Mesenchymal stem cell (in vitro differentiated cells and primary cell): ENCODE data around the gene POU5F1.

Experiments used
- DNase-seq: peaks from one replicate; pipeline ENCODE4 v3.0.0-alpha.2; 2013
- H2AFZ ChIP-seq: one replicate; pipeline ENCODE4 v1.6.1; 2013; ENCODE audit warnings: low read depth, mild to moderate bottlenecking, control low read depth, inconsistent platforms, low read length, moderate library complexity
- H2AK5ac ChIP-seq: 2 replicates; pipeline ENCODE4 v1.6.1; 2013; ENCODE audit warnings: low read length, moderate library complexity, mild to moderate bottlenecking, inconsistent platforms; ENCODE audit not compliant: severe bottlenecking
- H2BK120ac ChIP-seq: one replicate; pipeline ENCODE4 v1.6.1; 2013; ENCODE audit warnings: low read depth, mild to moderate bottlenecking, inconsistent platforms, low read length, moderate library complexity
- H2BK12ac ChIP-seq, 2 experiments: one replicate each; pipeline ENCODE4 v1.6.1; 2013; ENCODE audit warnings: inconsistent platforms in 2 of 2, low read length in 2 of 2, mild to moderate bottlenecking in 2 of 2, moderate library complexity in 2 of 2, control low read depth in 1 of 2
- H2BK15ac ChIP-seq: one replicate; pipeline ENCODE4 v1.6.1; 2013; ENCODE audit warnings: mild to moderate bottlenecking, low read depth, inconsistent platforms; ENCODE audit not compliant: poor library complexity, severe bottlenecking
- H2BK5ac ChIP-seq: 2 replicates; pipeline ENCODE4 v1.6.1; 2013; ENCODE audit warnings: low read depth, mild to moderate bottlenecking, low read length, control low read depth, inconsistent platforms; ENCODE audit not compliant: poor library complexity, severe bottlenecking
- H3K14ac ChIP-seq, 2 experiments: one replicate each; pipeline ENCODE4 v1.6.1; 2013; ENCODE audit warnings: inconsistent platforms in 2 of 2, low read length in 2 of 2, control low read depth in 1 of 2, mild to moderate bottlenecking in 1 of 2, moderate library complexity in 1 of 2
- H3K18ac ChIP-seq, 2 experiments: one replicate each; pipeline ENCODE4 v1.6.1; 2013; ENCODE audit warnings: inconsistent platforms in 2 of 2, low read length in 2 of 2, control low read depth in 1 of 2, low read depth in 1 of 2, mild to moderate bottlenecking in 1 of 2
- H3K23ac ChIP-seq, 2 experiments: one replicate each; pipeline ENCODE4 v1.6.1; 2013; ENCODE audit warnings: inconsistent platforms in 2 of 2, low read length in 2 of 2, mild to moderate bottlenecking in 2 of 2, moderate library complexity in 2 of 2, control low read depth in 1 of 2
- H3K27ac ChIP-seq: 2 replicates; pipeline ENCODE4 v1.5.1; 2013; ENCODE audit warnings: mild to moderate bottlenecking, moderate library complexity, low read length, control low read depth, inconsistent platforms; ENCODE audit not compliant: poor library complexity, severe bottlenecking
- H3K27me3 ChIP-seq, 2 experiments: 2 replicates each; pipeline versions ENCODE4 v1.6.1 to v1.7.0; 2013; ENCODE audit warnings: low read length in 2 of 2, mild to moderate bottlenecking in 2 of 2, moderate library complexity in 2 of 2, control low read depth in 1 of 2, inconsistent platforms in 1 of 2; ENCODE audit not compliant: control insufficient read depth in 1 of 2, insufficient read depth in 1 of 2
- H3K36me3 ChIP-seq, 2 experiments: 2 replicates each; pipeline versions ENCODE4 v1.6.1 to v1.7.0; 2013; ENCODE audit warnings: low read length in 2 of 2, control low read depth in 1 of 2, inconsistent platforms in 1 of 2, low read depth in 1 of 2, mild to moderate bottlenecking in 1 of 2; ENCODE audit not compliant: insufficient read depth in 2 of 2, control insufficient read depth in 1 of 2
- H3K4ac ChIP-seq, 2 experiments: one replicate each; pipeline ENCODE4 v1.6.1; 2013; ENCODE audit warnings: inconsistent platforms in 2 of 2, low read length in 2 of 2, mild to moderate bottlenecking in 2 of 2, moderate library complexity in 2 of 2, control low read depth in 1 of 2, low read depth in 1 of 2
- H3K4me1 ChIP-seq: 2 replicates; pipeline ENCODE4 v1.6.1; 2013; ENCODE audit warnings: low read depth, low read length, control low read depth; ENCODE audit not compliant: control insufficient read depth, insufficient read depth
- H3K4me2 ChIP-seq: 2 replicates; pipeline ENCODE4 v1.6.1; 2013; ENCODE audit warnings: low read length, mild to moderate bottlenecking, inconsistent platforms; ENCODE audit not compliant: poor library complexity, severe bottlenecking
- H3K4me3 ChIP-seq, 2 experiments: 2 replicates each; pipeline versions ENCODE4 v1.5.1 to v1.7.0; 2013; ENCODE audit warnings: low read length in 2 of 2, mild to moderate bottlenecking in 2 of 2, control low read depth in 1 of 2, low read depth in 1 of 2; ENCODE audit not compliant: insufficient read depth in 1 of 2
- H3K79me1 ChIP-seq: replicated peaks from 2 replicates; pipeline ENCODE4 v1.6.1; 2013; ENCODE audit warnings: mild to moderate bottlenecking, control low read depth, low read length, inconsistent platforms; ENCODE audit not compliant: poor library complexity, severe bottlenecking
- H3K9ac ChIP-seq: 2 replicates; pipeline ENCODE4 v1.7.0; 2013; ENCODE audit warnings: mild to moderate bottlenecking, low read length, moderate library complexity
- H3K9me3 ChIP-seq: 2 replicates; pipeline ENCODE4 v1.7.0; 2013; ENCODE audit warnings: mild to moderate bottlenecking, low read length; ENCODE audit not compliant: control insufficient read depth
- H4K8ac ChIP-seq: one replicate; pipeline ENCODE4 v1.6.1; 2013; ENCODE audit warnings: inconsistent platforms, mild to moderate bottlenecking, low read length, moderate library complexity
- H4K91ac ChIP-seq: one replicate; pipeline ENCODE4 v1.6.1; 2013; ENCODE audit warnings: mild to moderate bottlenecking, low read length, inconsistent platforms
- WGBS: methylation state at CpG from one replicate; pipeline ENCODE4 v1.1.7; 2013; ENCODE audit warnings: mixed read lengths; 5-methylcytosine and 5-hydroxymethylcytosine counted together

The POU5F1 gene

GRCh38 chr6:31121131-31121790, 49.2 kb downstream of the POU5F1 start:
- peaks cover 11% of the 10 kb centered on the region for H3K79me1 ChIP-seq
- H2BK12ac ChIP-seq = peak overlapping the region in 1 of 2 experiments; percentile 4
- H3K27me3 ChIP-seq = peaks cover 0 to 9% of the 10 kb centered on the region in 2 experiments
- no peak overlapping the region for H2BK120ac ChIP-seq
- H3K27ac ChIP-seq = no peak overlapping the region
- no peak overlapping the region for H3K9ac ChIP-seq
- H4K91ac ChIP-seq = no peak overlapping the region
- H2AK5ac ChIP-seq = peak overlapping the region; percentile 95
- H3K18ac ChIP-seq = no peak overlapping the region
- DNase-seq = no peak
- WGBS = 94% methylated on average over 12 of the region's 12 CpGs
- H3K4me1 ChIP-seq = peaks cover 35% of the 10 kb centered on the region
- peaks cover 0 to 14% of the 10 kb centered on the region in 2 experiments for H3K36me3 ChIP-seq
- no peak overlapping the region for H4K8ac ChIP-seq
- H3K4ac ChIP-seq = no peak overlapping the region
- no peak overlapping the region for H3K23ac ChIP-seq
- no peak overlapping the region for H2BK5ac ChIP-seq
- H3K9me3 ChIP-seq = no peaks in the 10 kb centered on the region
- H3K4me2 ChIP-seq = no peak overlapping the region
- no peak overlapping the region for H2BK15ac ChIP-seq
- no peak overlapping the region for H3K14ac ChIP-seq
- H3K4me3 ChIP-seq = no peak overlapping the region
- H2AFZ ChIP-seq = no peak overlapping the region

- peaks cover 0 to 9% of the 10 kb centered on the region in 2 experiments for H3K27me3 ChIP-seq
- WGBS = 92% methylated on average over 26 of the region's 26 CpGs
- H3K36me3 ChIP-seq = peaks cover 0 to 12% of the 10 kb centered on the region in 2 experiments
- H3K4ac ChIP-seq = no peak within 1 kb of the TSS
- DNase-seq = no peak
- H3K9ac ChIP-seq = no peak within 1 kb of the TSS
- no peak within 1 kb of the TSS for H2BK120ac ChIP-seq
- H2AFZ ChIP-seq = no peak within 1 kb of the TSS
- H3K4me2 ChIP-seq = no peak within 1 kb of the TSS
- no peak within 1 kb of the TSS for H3K27ac ChIP-seq
- H3K4me3 ChIP-seq = no peak within 1 kb of the TSS
- no peak within 1 kb of the TSS for H3K18ac ChIP-seq
- no peak within 1 kb of the TSS for H4K91ac ChIP-seq
- H3K79me1 ChIP-seq = peaks cover 19% of the 10 kb centered on the region
- no peak within 1 kb of the TSS for H2BK12ac ChIP-seq
- H3K9me3 ChIP-seq = no peaks in the 10 kb centered on the region
- peaks cover 30% of the 10 kb centered on the region for H3K4me1 ChIP-seq
- no peak within 1 kb of the TSS for H2AK5ac ChIP-seq
- H3K14ac ChIP-seq = no peak within 1 kb of the TSS
- H2BK15ac ChIP-seq = no peak within 1 kb of the TSS
- no peak within 1 kb of the TSS for H3K23ac ChIP-seq
- no peak within 1 kb of the TSS for H2BK5ac ChIP-seq
- H4K8ac ChIP-seq = no peak within 1 kb of the TSS
Measured at GRCh38 chr6:31120151-31120915, 50.1 kb downstream of the POU5F1 start, which contains the start of gene CDSN. Gene CDSN, minus strand, starts transcription at chr6:31120446. Its CDS starts 27 bp downstream, at chr6:31120419.

GRCh38 chr6:31118178-31118577, 52.3 kb downstream of the POU5F1 start:
- Histone ChIP-seq H3K4ac (no peak overlapping the region), H3K4me1 (peaks cover 27% of the 10 kb centered on the region), H3K27me3 (peaks cover 0 to 6% of the 10 kb centered on the region in 2 experiments), H2BK15ac (no peak overlapping the region), H3K23ac (no peak overlapping the region), H3K9ac (no peak overlapping the region), H3K4me3 (no peak overlapping the region), H4K8ac (no peak overlapping the region), H3K9me3 (no peaks in the 10 kb centered on the region), H2AK5ac (peak overlapping the region; percentile 23), H3K36me3 (peaks cover 0 to 12% of the 10 kb centered on the region in 2 experiments), H2BK12ac (no peak overlapping the region), H2BK5ac (no peak overlapping the region), H3K18ac (no peak overlapping the region), H2AFZ (no peak overlapping the region), H3K79me1 (peaks cover 22% of the 10 kb centered on the region), H4K91ac (no peak overlapping the region), H3K27ac (no peak overlapping the region), H3K4me2 (no peak overlapping the region), H3K14ac (no peak overlapping the region), H2BK120ac (no peak overlapping the region)
- DNase-seq = no peak
- 93% methylated on average over 7 of the region's 7 CpGs for WGBS

- peaks cover 0 to under 1% of the 10 kb centered on the region in 2 experiments for H3K27me3 ChIP-seq
- H3K79me1 ChIP-seq = peaks cover 22% of the 10 kb centered on the region
- H3K27ac ChIP-seq = no peak overlapping the region
- peak overlapping the region in 1 of 2 experiments; percentile 21 for H2BK12ac ChIP-seq
- H3K23ac ChIP-seq = no peak overlapping the region
- H2BK15ac ChIP-seq = peak overlapping the region; percentile 44
- H2BK5ac ChIP-seq = no peak overlapping the region
- no peak overlapping the region for H3K4ac ChIP-seq
- H2BK120ac ChIP-seq = no peak overlapping the region
- WGBS = 94% methylated on average over 18 of the region's 19 CpGs
- no peak for DNase-seq
- H4K91ac ChIP-seq = no peak overlapping the region
- H3K9me3 ChIP-seq = no peaks in the 10 kb centered on the region
- no peak overlapping the region for H3K4me2 ChIP-seq
- peaks cover 0 to 12% of the 10 kb centered on the region in 2 experiments for H3K36me3 ChIP-seq
- H2AK5ac ChIP-seq = peak overlapping the region; percentile 18
- no peak overlapping the region for H3K18ac ChIP-seq
- H3K9ac ChIP-seq = peak overlapping the region; percentile 68
- H3K14ac ChIP-seq = no peak overlapping the region
- no peak overlapping the region for H4K8ac ChIP-seq
- H3K4me3 ChIP-seq = peak overlapping the region in 1 of 2 experiments; percentile 74
- no peak overlapping the region for H2AFZ ChIP-seq
- peaks cover 23% of the 10 kb centered on the region for H3K4me1 ChIP-seq
Measured at GRCh38 chr6:31116661-31117385, 53.7 kb downstream of the POU5F1 start.
